ENCODE data around the gene GNAO1. TPM values are rescaled to one million over a fixed set of nuclear protein-coding genes. Genes with fewer than 3 reads are reported as not detected.

Gene GNAO1
- total and polyA plus RNA-seq, 5 donors, result 69.4 to 163 (median 118) TPM

- peak overlapping the region; percentile 58 for H3K4me3 ChIP-seq (ENCODE audit: low read length)
- WGBS, result 62% methylated on average over 13 of the region's 13 CpGs
- H3K27ac ChIP-seq (ENCODE audit: low read length), result peak overlapping the region; percentile 24
- H3K4me1 ChIP-seq (ENCODE audit: control insufficient read depth, insufficient read depth, low read length), result no peaks in the 10 kb centered on the region
- intact Hi-C loops (cut with DNase I), result no loop called here
- ATAC-seq, result peak; percentile 45 to 67
- H3K27me3 ChIP-seq (ENCODE audit: control insufficient read depth, insufficient read depth), result no peaks in the 10 kb centered on the region
- no peaks in the 10 kb centered on the region for H3K9me3 ChIP-seq (ENCODE audit: control insufficient read depth, low read length)
- DNase-seq, result peak in 2 of 3 donors; percentile 59 to 62
Measured at GRCh38 chr16:56357241-56357764, 166.0 kb downstream of the GNAO1 start.

DNA sequence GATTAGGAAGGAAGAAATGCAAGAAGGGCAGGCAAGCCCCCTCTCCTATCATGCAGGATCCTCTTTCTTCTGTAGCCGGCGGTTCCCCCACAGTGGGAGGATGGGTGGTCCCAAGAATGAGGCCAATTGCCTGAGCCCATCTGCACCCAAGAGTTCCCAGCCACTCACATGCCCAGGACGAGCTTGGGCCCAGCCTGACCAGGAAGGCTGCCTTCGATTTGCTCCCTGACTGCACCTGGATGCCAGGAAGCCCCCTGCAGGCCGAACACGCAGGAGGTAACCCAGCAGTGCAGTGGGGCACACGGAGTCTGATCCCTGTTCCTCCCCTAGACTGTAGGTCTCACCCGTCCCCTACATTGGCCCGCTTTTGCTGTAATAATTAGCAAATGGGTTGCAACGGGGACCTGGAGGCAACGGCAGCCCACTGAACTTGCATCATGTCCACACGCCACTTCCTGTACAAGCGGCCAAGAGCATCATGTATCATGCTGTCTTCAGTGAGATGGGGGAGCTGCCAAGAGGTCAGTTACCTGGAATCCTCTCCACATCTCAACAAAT lies 166.6 kb downstream of the GNAO1 start:
- WGBS, result 79% methylated on average over 13 of the region's 13 CpGs
- H3K4me1 ChIP-seq (ENCODE audit: control insufficient read depth, insufficient read depth, low read length), result no peaks in the 10 kb centered on the region
- no peaks in the 10 kb centered on the region for H3K9me3 ChIP-seq (ENCODE audit: control insufficient read depth, low read length)
- H3K27ac ChIP-seq (ENCODE audit: low read length), result no peak overlapping the region
- no peaks in the 10 kb centered on the region for H3K27me3 ChIP-seq (ENCODE audit: control insufficient read depth, insufficient read depth)
- peak in 2 of 3 donors; percentile 54 to 63 for DNase-seq
- H3K4me3 ChIP-seq (ENCODE audit: low read length), result no peak overlapping the region
- ATAC-seq, result peak; percentile 1 to 7
- intact Hi-C loops (cut with DNase I), result no loop called here

DNA sequence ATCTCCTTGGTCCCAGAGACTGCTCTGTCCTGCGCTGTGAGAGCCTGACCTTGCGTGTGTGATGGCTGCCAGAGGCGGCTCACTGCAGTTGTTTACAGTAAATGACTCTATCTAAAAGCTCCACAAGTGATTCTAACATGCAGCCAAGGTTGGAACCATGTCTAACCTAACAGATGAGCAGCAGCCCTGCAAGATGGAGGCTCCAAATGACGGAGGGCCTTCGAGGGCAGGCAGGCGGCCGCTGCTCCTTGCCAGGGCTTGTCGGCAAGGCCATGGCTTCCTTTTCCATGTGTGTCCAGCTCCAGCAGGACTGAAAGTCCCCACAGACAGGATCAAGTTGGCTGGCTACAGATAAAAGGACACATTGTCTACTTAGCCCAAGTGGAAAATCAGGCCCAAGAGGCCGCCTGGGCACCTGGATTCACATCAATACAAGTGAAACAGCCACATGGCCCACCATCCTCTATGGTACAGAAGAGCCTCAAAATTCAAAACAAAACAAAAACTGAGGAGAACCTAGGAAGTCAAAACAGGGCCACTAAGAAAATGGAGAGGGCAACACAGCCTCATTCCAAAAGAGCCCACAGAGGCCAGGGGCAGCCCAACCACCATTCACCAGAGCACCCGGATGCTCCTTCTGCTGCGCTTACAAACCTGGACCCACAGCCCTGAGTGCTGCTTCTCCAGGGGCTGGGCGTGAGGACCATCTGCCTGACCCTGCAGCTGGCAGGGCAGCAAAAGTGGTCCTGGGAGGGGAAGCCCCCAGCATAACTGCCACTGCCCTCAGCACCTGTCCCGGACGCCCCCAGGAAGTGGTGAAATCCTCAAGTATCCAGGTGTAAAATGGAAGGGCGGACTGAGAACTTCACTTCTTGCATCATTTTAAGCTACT lies 169.1 kb downstream of the GNAO1 start:
- H3K9me3 ChIP-seq (ENCODE audit: control insufficient read depth, low read length), result no peaks in the 10 kb centered on the region
- ATAC-seq (no peak), DNase-seq (peak in 1 of 3 donors; percentile 28)
- 92% methylated on average over 15 of the region's 15 CpGs for WGBS
- no peak overlapping the region for H3K27ac ChIP-seq (ENCODE audit: low read length)
- H3K4me3 ChIP-seq (ENCODE audit: low read length), result no peak overlapping the region
- no peaks in the 10 kb centered on the region for H3K27me3 ChIP-seq (ENCODE audit: control insufficient read depth, insufficient read depth)
- intact Hi-C loops (cut with DNase I), result no loop called here
- no peaks in the 10 kb centered on the region for H3K4me1 ChIP-seq (ENCODE audit: control insufficient read depth, insufficient read depth, low read length)

DNA sequence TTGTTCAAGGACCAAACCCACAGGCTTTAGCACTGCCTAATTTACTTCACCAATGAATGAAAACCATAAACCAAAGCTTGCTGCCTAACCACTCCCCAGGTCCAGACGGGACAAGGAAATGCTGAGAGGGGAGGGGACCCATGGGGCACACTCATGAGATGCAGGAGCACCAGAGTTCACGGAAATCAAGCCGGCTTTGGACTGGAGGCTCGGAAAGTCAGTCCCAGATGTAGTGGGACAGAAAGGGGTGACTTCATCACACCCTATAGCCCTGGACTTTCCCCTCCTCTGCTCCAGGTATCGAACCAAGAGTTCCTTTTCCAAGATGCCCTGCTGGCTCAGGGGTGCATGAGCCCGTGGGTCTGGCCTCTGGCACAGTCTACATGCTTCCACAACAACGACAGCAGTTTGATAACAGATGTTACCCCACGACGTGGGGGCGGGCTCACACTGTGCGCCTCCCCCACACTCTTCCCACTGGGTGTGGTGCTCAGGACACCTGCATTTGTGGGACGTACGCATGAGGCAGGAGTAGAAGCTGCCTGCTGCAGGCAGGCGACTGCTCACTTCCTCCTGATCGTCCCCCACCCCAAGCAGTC lies 170.9 kb downstream of the GNAO1 start:
- intact Hi-C loops (cut with DNase I), result no loop called here
- no peak overlapping the region for H3K27ac ChIP-seq (ENCODE audit: low read length)
- 71% methylated on average over 15 of the region's 15 CpGs for WGBS
- ATAC-seq, result peak in 1 of 2 donors; percentile 5
- H3K4me3 ChIP-seq (ENCODE audit: low read length), result no peak overlapping the region
- H3K9me3 ChIP-seq (ENCODE audit: control insufficient read depth, low read length), result no peaks in the 10 kb centered on the region
- DNase-seq, result no peak
- H3K4me1 ChIP-seq (ENCODE audit: control insufficient read depth, insufficient read depth, low read length), result no peaks in the 10 kb centered on the region
- no peaks in the 10 kb centered on the region for H3K27me3 ChIP-seq (ENCODE audit: control insufficient read depth, insufficient read depth)

- Histone ChIP-seq H3K4me1 (ENCODE audit: control insufficient read depth, insufficient read depth, low read length) (no peaks in the 10 kb centered on the region), H3K27ac (ENCODE audit: low read length) (no peak overlapping the region), H3K27me3 (ENCODE audit: control insufficient read depth, insufficient read depth) (no peaks in the 10 kb centered on the region), H3K9me3 (ENCODE audit: control insufficient read depth, low read length) (no peaks in the 10 kb centered on the region), H3K4me3 (ENCODE audit: low read length) (no peak overlapping the region)
- ATAC-seq (no peak), DNase-seq (no peak)
- intact Hi-C loops (cut with DNase I), result no loop called here
- WGBS, result 95% methylated on average over 17 of the region's 17 CpGs
Measured at GRCh38 chr16:56362706-56363105, 171.4 kb downstream of the GNAO1 start.

DNA sequence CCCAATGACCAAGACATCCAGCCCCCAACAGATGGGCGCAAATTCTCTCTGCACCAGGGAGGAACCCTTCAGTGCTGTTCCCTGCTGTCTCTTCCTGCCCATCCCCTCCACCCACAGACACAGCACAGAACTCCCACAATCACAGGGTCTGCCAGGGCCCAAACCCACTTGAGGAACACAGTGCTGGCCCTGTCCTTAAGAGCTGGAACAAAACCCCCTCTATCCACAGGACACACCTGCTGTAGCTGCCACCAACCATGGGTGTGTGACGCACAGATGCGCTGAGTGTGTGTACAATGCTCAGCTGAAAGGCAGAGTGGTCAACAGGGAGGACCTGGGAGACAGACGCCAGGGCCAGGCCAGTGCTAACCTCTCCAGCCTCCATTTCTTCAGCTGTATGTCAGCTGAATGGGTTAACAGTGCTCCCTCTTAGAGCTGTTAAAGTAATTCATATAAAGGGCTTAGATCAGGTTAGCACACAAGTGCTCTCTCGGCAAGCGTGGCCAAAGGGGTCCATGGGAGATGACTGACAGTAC lies 172.0 kb downstream of the GNAO1 start:
- intact Hi-C loops (cut with DNase I), result no loop called here
- DNase-seq (no peak), ATAC-seq (no peak)
- H3K4me1 ChIP-seq (ENCODE audit: control insufficient read depth, insufficient read depth, low read length), result no peaks in the 10 kb centered on the region
- H3K27me3 ChIP-seq (ENCODE audit: control insufficient read depth, insufficient read depth), result no peaks in the 10 kb centered on the region
- no peaks in the 10 kb centered on the region for H3K9me3 ChIP-seq (ENCODE audit: control insufficient read depth, low read length)
- H3K4me3 ChIP-seq (ENCODE audit: low read length), result no peak overlapping the region
- H3K27ac ChIP-seq (ENCODE audit: low read length), result no peak overlapping the region
- 92% methylated on average over 6 of the region's 6 CpGs for WGBS

GRCh38 chr16:56363781-56364565 lies 172.7 kb downstream of the GNAO1 start:
- DNase-seq (peak in 1 of 3 donors; percentile 39), ATAC-seq (no peak)
- 94% methylated on average over 26 of the region's 26 CpGs for WGBS

DNA sequence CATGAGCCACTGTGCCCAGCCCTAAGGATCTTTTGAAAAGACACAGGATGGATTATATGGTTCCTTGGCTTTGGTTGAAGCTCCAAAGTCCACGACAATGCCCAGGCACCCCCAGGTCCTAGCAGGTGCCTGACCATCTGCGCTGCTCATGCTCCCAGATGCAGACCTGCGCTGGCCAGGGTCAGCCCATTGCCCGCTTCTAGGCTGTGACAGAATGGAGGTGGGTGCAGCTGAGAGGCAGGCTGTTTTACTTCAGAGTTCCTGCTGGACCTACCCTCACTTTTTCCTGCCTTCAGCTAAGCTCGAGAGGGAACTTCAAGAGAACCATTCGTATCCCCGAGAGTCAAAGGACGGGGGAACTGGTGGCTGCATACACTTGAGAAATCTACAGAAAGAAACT lies 173.6 kb downstream of the GNAO1 start:
- Histone ChIP-seq H3K27me3 (ENCODE audit: control insufficient read depth, insufficient read depth) (no peaks in the 10 kb centered on the region), H3K4me1 (ENCODE audit: control insufficient read depth, insufficient read depth, low read length) (no peaks in the 10 kb centered on the region), H3K9me3 (ENCODE audit: control insufficient read depth, low read length) (no peaks in the 10 kb centered on the region), H3K4me3 (ENCODE audit: low read length) (no peak overlapping the region), H3K27ac (ENCODE audit: low read length) (no peak overlapping the region)
- peak in 1 of 3 donors; percentile 39 for DNase-seq
- WGBS, result 98% methylated on average over 8 of the region's 8 CpGs
- ATAC-seq, result no peak
- intact Hi-C loops (cut with DNase I), result no loop called here

More at GRCh38 chr16:56363781-56364565, 172.7 kb downstream of the GNAO1 start:
- intact Hi-C loops (cut with DNase I), result no loop called here
- Histone ChIP-seq H3K27ac (ENCODE audit: low read length) (no peak overlapping the region), H3K4me1 (ENCODE audit: control insufficient read depth, insufficient read depth, low read length) (no peaks in the 10 kb centered on the region), H3K4me3 (ENCODE audit: low read length) (no peak overlapping the region), H3K27me3 (ENCODE audit: control insufficient read depth, insufficient read depth) (no peaks in the 10 kb centered on the region), H3K9me3 (ENCODE audit: control insufficient read depth, low read length) (no peaks in the 10 kb centered on the region)

DNA sequence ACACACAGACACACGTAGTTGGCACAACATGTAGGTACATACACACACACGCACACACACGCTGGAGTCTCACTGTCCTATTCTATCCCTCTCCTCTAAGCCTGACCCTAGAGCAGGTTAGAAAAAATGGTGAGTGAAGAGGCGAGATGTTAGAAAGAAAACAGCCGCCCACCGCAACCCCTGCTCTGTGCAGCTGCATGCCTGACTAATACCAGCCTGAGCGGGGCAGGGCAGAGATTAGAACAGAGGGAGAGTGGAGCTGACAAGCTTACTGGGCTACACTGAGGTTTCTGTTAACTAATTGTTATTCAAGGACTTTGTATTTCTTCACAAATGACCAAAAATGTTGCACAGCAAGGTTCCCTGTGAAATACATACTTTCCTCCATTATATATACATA lies 174.3 kb downstream of the GNAO1 start:
- Histone ChIP-seq H3K4me1 (ENCODE audit: control insufficient read depth, insufficient read depth, low read length) (peaks cover 2% of the 10 kb centered on the region), H3K27me3 (ENCODE audit: control insufficient read depth, insufficient read depth) (no peaks in the 10 kb centered on the region), H3K4me3 (ENCODE audit: low read length) (no peak overlapping the region), H3K27ac (ENCODE audit: low read length) (no peak overlapping the region), H3K9me3 (ENCODE audit: control insufficient read depth, low read length) (no peaks in the 10 kb centered on the region)
- intact Hi-C loops (cut with DNase I), result no loop called here
- 90% methylated on average over 7 of the region's 7 CpGs for WGBS
- ATAC-seq, result no peak
- DNase-seq, result no peak

DNA sequence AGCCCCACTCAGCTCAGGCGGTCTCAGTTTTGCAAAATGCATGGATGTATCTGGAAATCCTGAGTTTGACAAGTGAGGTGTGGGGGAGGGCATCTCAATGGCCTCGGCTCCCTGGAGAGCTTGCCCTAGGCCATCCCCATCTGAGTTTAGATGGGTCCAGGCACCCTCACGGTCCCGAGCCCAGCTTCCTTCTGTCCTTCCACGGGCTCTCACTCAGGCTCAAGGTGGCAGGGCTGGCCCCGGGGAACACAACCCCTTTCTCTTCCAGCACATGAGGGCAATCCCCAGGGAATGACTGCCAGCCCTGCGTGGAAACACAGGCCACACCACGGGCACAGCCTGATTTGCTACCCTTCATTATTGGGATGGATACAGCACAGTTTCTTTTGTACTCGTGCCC lies 175.7 kb downstream of the GNAO1 start:
- Histone ChIP-seq H3K4me1 (ENCODE audit: control insufficient read depth, insufficient read depth, low read length) (peaks cover 8% of the 10 kb centered on the region), H3K27me3 (ENCODE audit: control insufficient read depth, insufficient read depth) (no peaks in the 10 kb centered on the region), H3K27ac (ENCODE audit: low read length) (no peak overlapping the region), H3K9me3 (ENCODE audit: control insufficient read depth, low read length) (no peaks in the 10 kb centered on the region), H3K4me3 (ENCODE audit: low read length) (no peak overlapping the region)
- no peak for ATAC-seq
- 93% methylated on average over 9 of the region's 9 CpGs for WGBS
- intact Hi-C loops (cut with DNase I), result no loop called here
- DNase-seq, result peak in 1 of 3 donors; percentile 34

Measured in right cardiac atrium (tissue), 5 donors.